SK-N-SH treated with all-trans-retinoic acid at 6 μM for 48 hours (cell line): Measurements from ENCODE around the gene SBF2.
"Not testable (repeated sequence)": the region's sequence is repeated elsewhere in the genome, so short reads cannot be mapped to it uniquely, and the experiment has no call there.

Experiments
- ATAC-seq: fragments of 200-7000 bp; cut with Tn5 transposase; 3 replicates; pipeline ENCODE4 v1.9.1; 2020; ENCODE audit warnings: mild to moderate bottlenecking, moderate library complexity
- ARNTL ChIP-seq: fragments of 450-650 bp; formaldehyde crosslinking; IDR thresholded peaks from 2 replicates; pipeline ENCODE4 v1.5.0; 2020; ENCODE audit warnings: low read depth, mild to moderate bottlenecking, moderate library complexity, borderline replicate concordance
- ESRRG ChIP-seq: fragments of 250-450 bp; sonication (Bioruptor Pico); IDR thresholded peaks from 2 replicates; pipeline ENCODE4 v1.6.1; 2021; ENCODE audit warnings: mild to moderate bottlenecking
- GLIS3 ChIP-seq: fragments of 250-450 bp; sonication (Bioruptor Pico); IDR thresholded peaks from 2 replicates; pipeline ENCODE4 v1.5.0; 2020; ENCODE audit warnings: mild to moderate bottlenecking, moderate library complexity
- ISL1 ChIP-seq: fragments of 250-450 bp; sonication (Bioruptor Pico); IDR thresholded peaks from 2 replicates; pipeline ENCODE4 v2.1.2; 2022; ENCODE audit warnings: mild to moderate bottlenecking, moderate library complexity
- OSR1 ChIP-seq: fragments of 250-450 bp; sonication (Bioruptor Pico); IDR thresholded peaks from 2 replicates; pipeline ENCODE4 v1.8.0; 2022; ENCODE audit warnings: moderate library complexity, mild to moderate bottlenecking, inconsistent platforms
- PPARA ChIP-seq: fragments of 250-450 bp; sonication (Bioruptor Pico); IDR thresholded peaks from 2 replicates; pipeline ENCODE4 v1.5.0; 2020; ENCODE audit warnings: mild to moderate bottlenecking, borderline replicate concordance
- RARB ChIP-seq: fragments of 250-450 bp; sonication (Bioruptor Pico); IDR thresholded peaks from 2 replicates; pipeline ENCODE4 v1.8.0; 2021; ENCODE audit warnings: mild to moderate bottlenecking, moderate library complexity
- SNAI2 ChIP-seq: fragments of 250-450 bp; sonication (Bioruptor Pico); IDR thresholded peaks from 2 replicates; pipeline ENCODE4 v1.5.0; 2020; ENCODE audit warnings: mild to moderate bottlenecking, moderate library complexity
- TCF4 ChIP-seq: fragments of 250-450 bp; sonication (Bioruptor Pico); IDR thresholded peaks from 2 replicates; pipeline ENCODE4 v1.8.0; 2021; ENCODE audit warnings: mild to moderate bottlenecking, moderate library complexity, borderline replicate concordance
- ZC3H10 ChIP-seq: fragments of 250-450 bp; sonication (Bioruptor Pico); IDR thresholded peaks from 2 replicates; pipeline ENCODE4 v1.5.1; 2021; ENCODE audit warnings: mild to moderate bottlenecking, moderate library complexity
- ZFP3 ChIP-seq: fragments of 250-450 bp; sonication (Bioruptor Pico); IDR thresholded peaks from 2 replicates; pipeline ENCODE4 v1.5.0; 2020; ENCODE audit warnings: mild to moderate bottlenecking, moderate library complexity
- ZFP30 ChIP-seq: fragments of 450-650 bp; formaldehyde crosslinking; IDR thresholded peaks from 2 replicates; pipeline ENCODE4 v1.5.0; 2022; ENCODE audit warnings: mild to moderate bottlenecking, moderate library complexity
- ZNF565 ChIP-seq: fragments of 450-650 bp; formaldehyde crosslinking; conservative IDR thresholded peaks from 2 replicates; pipeline ENCODE4 v1.5.0; 2020; ENCODE audit warnings: low read depth, mild to moderate bottlenecking, moderate library complexity
- ZNF70 ChIP-seq: fragments of 450-650 bp; formaldehyde crosslinking; IDR thresholded peaks from 2 replicates; pipeline ENCODE4 v1.5.0; 2020; ENCODE audit warnings: mild to moderate bottlenecking, moderate library complexity
- TF ChIP-seq, protein P1 (sequence below): fragments of 250-450 bp; sonication (Bioruptor Pico); IDR thresholded peaks from 2 replicates; pipeline ENCODE4 v1.5.1; 2020; ENCODE audit warnings: low read depth, mild to moderate bottlenecking, moderate library complexity
- TF ChIP-seq, protein P2 (sequence below): fragments of 250-450 bp; sonication (Bioruptor Pico); IDR thresholded peaks from 2 replicates; pipeline ENCODE4 v1.8.0; 2020; ENCODE audit warnings: mild to moderate bottlenecking, moderate library complexity, borderline replicate concordance
- TF ChIP-seq, protein P3 (sequence below): fragments of 250-450 bp; sonication (Bioruptor Pico); IDR thresholded peaks from 2 replicates; pipeline ENCODE4 v1.8.0; 2021; ENCODE audit warnings: low read depth, mild to moderate bottlenecking, moderate library complexity, borderline replicate concordance
- TF ChIP-seq, protein P4 (sequence below): fragments of 250-450 bp; sonication (Bioruptor Pico); IDR thresholded peaks from 2 replicates; pipeline ENCODE4 v1.5.1; 2021; ENCODE audit warnings: mild to moderate bottlenecking, moderate library complexity

The SBF2 gene

DNA sequence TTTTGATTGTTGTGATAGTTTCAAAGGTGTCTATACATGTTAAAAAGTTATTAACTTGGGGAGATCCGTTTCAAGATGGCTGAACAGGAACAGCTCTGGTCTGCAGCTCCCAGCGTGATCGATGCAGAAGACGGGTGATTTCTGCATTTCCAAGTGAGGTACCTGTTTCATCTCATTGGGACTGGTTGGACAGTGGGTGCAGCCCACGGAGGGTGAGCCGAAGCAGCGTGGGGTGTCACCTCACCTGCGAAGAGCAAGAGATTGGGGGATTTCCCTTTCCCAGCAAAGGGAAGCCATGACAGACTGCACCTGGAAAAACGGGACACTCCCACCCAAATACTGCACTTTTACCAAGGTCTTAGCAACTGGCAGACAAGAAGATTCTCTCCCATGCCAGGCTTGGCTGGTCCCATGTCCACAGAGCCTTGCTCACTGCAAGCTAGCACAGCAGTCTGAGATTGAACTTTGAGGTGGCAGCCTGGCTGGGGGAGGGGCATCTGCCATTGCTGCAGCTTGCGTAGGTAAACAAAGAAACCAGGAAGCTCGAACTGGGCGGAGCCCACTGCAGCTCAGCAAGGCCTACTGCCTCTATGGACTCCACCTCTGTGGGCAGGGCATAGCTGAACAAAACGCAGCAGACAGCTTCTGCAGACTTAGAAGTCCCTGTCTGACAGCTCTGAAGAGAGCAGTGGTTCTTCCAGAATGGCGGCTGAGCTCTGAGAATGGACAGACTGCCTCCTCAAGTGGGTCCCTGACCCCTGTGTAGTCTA is 363.3 kb downstream of the SBF2 start:
- ATAC-seq: not testable (repeated sequence)

GRCh38 chr11:9927670-9928069 is 366.3 kb downstream of the SBF2 start:
- ATAC-seq: no peak
- TF ChIP-seq, protein P1, sequence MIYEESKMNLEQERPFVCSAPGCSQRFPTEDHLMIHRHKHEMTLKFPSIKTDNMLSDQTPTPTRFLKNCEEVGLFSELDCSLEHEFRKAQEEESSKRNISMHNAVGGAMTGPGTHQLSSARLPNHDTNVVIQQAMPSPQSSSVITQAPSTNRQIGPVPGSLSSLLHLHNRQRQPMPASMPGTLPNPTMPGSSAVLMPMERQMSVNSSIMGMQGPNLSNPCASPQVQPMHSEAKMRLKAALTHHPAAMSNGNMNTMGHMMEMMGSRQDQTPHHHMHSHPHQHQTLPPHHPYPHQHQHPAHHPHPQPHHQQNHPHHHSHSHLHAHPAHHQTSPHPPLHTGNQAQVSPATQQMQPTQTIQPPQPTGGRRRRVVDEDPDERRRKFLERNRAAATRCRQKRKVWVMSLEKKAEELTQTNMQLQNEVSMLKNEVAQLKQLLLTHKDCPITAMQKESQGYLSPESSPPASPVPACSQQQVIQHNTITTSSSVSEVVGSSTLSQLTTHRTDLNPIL (CRISPR knock-in tag): no peak
- TF ChIP-seq ARNTL: no peak
- no peak for TF ChIP-seq TCF4 (CRISPR knock-in tag)

GRCh38 chr11:9923280-9923679 is 370.7 kb downstream of the SBF2 start:
- TF ChIP-seq ZC3H10 (CRISPR knock-in tag) (no peak), ARNTL (no peak), PPARA (CRISPR knock-in tag) (no peak), OSR1 (CRISPR knock-in tag) (no peak)
- TF ChIP-seq, protein P2, sequence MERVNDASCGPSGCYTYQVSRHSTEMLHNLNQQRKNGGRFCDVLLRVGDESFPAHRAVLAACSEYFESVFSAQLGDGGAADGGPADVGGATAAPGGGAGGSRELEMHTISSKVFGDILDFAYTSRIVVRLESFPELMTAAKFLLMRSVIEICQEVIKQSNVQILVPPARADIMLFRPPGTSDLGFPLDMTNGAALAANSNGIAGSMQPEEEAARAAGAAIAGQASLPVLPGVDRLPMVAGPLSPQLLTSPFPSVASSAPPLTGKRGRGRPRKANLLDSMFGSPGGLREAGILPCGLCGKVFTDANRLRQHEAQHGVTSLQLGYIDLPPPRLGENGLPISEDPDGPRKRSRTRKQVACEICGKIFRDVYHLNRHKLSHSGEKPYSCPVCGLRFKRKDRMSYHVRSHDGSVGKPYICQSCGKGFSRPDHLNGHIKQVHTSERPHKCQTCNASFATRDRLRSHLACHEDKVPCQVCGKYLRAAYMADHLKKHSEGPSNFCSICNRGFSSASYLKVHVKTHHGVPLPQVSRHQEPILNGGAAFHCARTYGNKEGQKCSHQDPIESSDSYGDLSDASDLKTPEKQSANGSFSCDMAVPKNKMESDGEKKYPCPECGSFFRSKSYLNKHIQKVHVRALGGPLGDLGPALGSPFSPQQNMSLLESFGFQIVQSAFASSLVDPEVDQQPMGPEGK (CRISPR knock-in tag): no peak
- ATAC-seq: no peak

- no peak for ATAC-seq
- TF ChIP-seq ZFP30 (no peak), GLIS3 (no peak), ZNF70 (no peak), ZNF565 (CRISPR knock-in tag) (no peak), RARB (CRISPR knock-in tag) (no peak), ZC3H10 (CRISPR knock-in tag) (no peak), PPARA (CRISPR knock-in tag) (no peak), ESRRG (no peak)
- TF ChIP-seq, protein P3, sequence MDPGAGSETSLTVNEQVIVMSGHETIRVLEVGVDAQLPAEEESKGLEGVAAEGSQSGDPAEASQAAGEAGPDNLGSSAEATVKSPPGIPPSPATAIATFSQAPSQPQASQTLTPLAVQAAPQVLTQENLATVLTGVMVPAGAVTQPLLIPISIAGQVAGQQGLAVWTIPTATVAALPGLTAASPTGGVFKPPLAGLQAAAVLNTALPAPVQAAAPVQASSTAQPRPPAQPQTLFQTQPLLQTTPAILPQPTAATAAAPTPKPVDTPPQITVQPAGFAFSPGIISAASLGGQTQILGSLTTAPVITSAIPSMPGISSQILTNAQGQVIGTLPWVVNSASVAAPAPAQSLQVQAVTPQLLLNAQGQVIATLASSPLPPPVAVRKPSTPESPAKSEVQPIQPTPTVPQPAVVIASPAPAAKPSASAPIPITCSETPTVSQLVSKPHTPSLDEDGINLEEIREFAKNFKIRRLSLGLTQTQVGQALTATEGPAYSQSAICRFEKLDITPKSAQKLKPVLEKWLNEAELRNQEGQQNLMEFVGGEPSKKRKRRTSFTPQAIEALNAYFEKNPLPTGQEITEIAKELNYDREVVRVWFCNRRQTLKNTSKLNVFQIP (CRISPR knock-in tag): no peak
Observed at GRCh38 chr11:9922806-9923205, 371.2 kb downstream of the SBF2 start.

DNA sequence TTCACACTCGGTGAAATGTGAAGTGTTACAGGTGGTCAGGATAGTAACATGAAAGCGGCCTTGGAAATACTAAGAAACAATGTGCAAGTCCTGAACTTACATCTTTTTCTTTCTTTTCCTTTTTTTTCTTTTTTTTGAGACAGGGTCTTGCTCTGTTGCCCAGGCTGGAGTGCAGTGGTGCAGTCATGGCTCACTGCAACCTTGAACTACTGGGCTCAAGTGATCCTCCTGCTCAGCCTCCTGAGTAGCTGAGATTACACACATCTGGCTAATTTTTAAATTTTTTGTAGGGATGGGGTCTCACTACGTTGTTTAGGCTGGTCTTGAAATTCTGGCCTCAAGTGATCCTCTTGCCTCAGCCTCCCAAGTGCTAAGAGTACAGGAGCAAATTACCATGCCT is 377.5 kb downstream of the SBF2 start:
- ATAC-seq: no peak

DNA sequence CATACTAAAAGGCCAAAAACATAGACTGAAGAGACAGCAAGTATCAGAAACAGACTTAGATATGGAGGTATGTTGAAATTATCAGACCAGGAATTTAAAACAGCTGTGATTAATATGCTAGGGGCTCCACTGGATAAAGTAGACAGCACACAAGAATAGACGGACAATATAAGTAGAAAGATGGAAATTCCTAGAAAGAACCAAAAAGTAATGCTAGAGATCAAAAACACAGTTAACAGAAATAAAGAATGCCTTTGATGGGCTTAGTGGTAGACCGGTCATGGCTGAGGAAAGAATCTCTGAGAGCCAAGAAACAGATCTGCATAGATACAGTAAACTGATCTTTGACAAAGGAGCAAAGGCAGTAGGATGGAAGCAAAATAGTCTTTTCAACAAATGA is 380.0 kb downstream of the SBF2 start:
- peak; percentile 63 for ATAC-seq
- no peak for TF ChIP-seq SNAI2 (CRISPR knock-in tag)
- 0 out of 2 replicates have a peak, but pooled peaks have one; percentile 5 for TF ChIP-seq ISL1 (CRISPR knock-in tag)

More for the DNA sequence above, 377.5 kb downstream of the SBF2 start:
- no peak for TF ChIP-seq ZNF70
- no peak for TF ChIP-seq GLIS3
- TF ChIP-seq ZC3H10 (CRISPR knock-in tag): no peak
- no peak for TF ChIP-seq OSR1 (CRISPR knock-in tag)
- TF ChIP-seq ZFP3 (CRISPR knock-in tag): no peak
- TF ChIP-seq RARB (CRISPR knock-in tag): no peak

DNA sequence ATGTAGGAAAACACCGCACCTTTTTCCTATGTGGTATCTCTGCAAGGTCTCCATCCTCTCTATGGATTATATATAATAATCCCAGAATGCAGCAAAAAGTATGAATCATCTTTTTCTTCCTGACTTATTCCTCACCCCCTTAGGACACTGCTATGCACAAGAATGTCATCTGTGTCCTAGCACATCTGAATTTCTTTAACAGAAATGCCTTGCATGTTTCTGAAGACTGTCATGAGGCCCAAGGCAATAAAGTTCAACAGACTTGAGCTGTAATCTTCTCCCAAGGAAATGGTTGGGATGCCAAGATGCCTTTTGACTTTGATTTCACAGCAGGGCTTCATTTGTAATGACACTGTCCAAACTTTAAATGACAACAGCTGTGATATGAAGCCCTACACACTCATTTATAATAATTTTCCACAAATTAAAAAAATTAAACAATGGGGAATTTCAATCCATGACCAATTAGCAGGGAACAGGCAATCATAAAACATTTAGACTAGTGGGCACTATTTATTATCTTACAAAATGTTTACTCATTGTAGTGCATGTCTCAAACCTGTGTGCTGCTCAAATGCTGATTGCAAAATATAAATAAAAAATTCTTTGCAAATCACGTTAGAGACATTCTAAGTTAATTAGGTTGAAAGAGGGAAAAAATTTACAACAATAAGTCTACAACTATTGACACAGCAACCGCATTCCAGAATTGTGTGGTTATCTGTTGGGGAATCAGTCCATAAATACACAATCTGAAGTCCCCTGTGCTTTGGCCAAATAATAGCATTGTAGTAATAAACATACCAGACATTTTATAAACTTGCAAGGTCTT is 387.8 kb downstream of the SBF2 start:
- TF ChIP-seq PPARA (CRISPR knock-in tag) (no peak), TCF4 (CRISPR knock-in tag) (0 out of 2 replicates have a peak, but pooled peaks have one; percentile 12), GLIS3 (0 out of 2 replicates have a peak, but pooled peaks have one; percentile 14), ISL1 (CRISPR knock-in tag) (peak; percentile 70)
- TF ChIP-seq, protein P4, sequence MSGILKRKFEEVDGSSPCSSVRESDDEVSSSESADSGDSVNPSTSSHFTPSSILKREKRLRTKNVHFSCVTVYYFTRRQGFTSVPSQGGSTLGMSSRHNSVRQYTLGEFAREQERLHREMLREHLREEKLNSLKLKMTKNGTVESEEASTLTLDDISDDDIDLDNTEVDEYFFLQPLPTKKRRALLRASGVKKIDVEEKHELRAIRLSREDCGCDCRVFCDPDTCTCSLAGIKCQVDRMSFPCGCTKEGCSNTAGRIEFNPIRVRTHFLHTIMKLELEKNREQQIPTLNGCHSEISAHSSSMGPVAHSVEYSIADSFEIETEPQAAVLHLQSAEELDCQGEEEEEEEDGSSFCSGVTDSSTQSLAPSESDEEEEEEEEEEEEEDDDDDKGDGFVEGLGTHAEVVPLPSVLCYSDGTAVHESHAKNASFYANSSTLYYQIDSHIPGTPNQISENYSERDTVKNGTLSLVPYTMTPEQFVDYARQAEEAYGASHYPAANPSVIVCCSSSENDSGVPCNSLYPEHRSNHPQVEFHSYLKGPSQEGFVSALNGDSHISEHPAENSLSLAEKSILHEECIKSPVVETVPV (CRISPR knock-in tag): 0 out of 2 replicates have a peak, but pooled peaks have one; percentile 10
- ATAC-seq: peak; percentile 99
